HepG2 (cell line): ENCODE results near the gene PTPRO. TPM values are rescaled to one million over a fixed set of nuclear protein-coding genes. Genes with fewer than 3 reads are reported as not detected.

Source experiments
- ATAC-seq: fragments of 200-7000 bp; cut with Tn5 transposase; 3 replicates; pipeline ENCODE4 v1.9.1; 2020; ENCODE audit warnings: mild to moderate bottlenecking, moderate library complexity
- BruUV-seq: library from RNA; stranded (reverse); fragments of 400-500 nt; replicated peaks from 2 replicates; lab custom pipeline; 2021; lab: Mats Ljungman, UMichigan
- CTCF ChIA-PET: fragments of 300-600 bp; formaldehyde crosslinking; extraction: SDS; loops from one replicate; lab custom pipeline; 2021; ENCODE audit warnings: low total read pairs, inconsistent platforms, low intra/inter-chr PET ratio; lab: Yijun Ruan, JAX
- POLR2A ChIA-PET: fragments of 350-600 bp; sonication (Branson Sonifier 250); formaldehyde crosslinking; loops from one replicate; lab custom pipeline; 2020; ENCODE audit warnings: antibody characterized with exemption, inconsistent platforms; lab: Yijun Ruan, JAX
- DNase-seq: peaks from one replicate; pipeline ENCODE4 v3.0.0-alpha.2; 2015; ENCODE audit warnings: low spot score
- FAIRE-seq: peaks from 3 replicates; lab custom pipeline; 2011; peaks lifted over from hg19 to GRCh38; lab: Jason Lieb, UNC
- H2AFZ ChIP-seq: one replicate; pipeline ENCODE4 v1.6.1; 2011; ENCODE audit warnings: low read length, inconsistent platforms
- H3K27ac ChIP-seq: fragments of 300-600 bp; 3 replicates; pipeline ENCODE4 v1.8.0; 2011; ENCODE audit warnings: mixed run types, mild to moderate bottlenecking, mixed read lengths, low read length, inconsistent platforms; ENCODE audit not compliant: insufficient read depth; ENCODE audit errors: extremely low read length
- H3K27me3 ChIP-seq, 2 experiments: fragments of 200-600 bp in 1 of 2; 2 replicates in 1 of 2; 3 replicates in 1 of 2; pipeline versions ENCODE4 v1.6.0 to v1.8.0; 2011; ENCODE audit warnings: low read length in 2 of 2, mild to moderate bottlenecking in 2 of 2, moderate library complexity in 2 of 2, inconsistent platforms in 1 of 2; ENCODE audit not compliant: insufficient read depth in 2 of 2, control insufficient read depth in 1 of 2
- H3K36me3 ChIP-seq, 2 experiments: fragments of 200-600 bp in 1 of 2; replicated peaks in 1 of 2; 2 replicates in 1 of 2; 3 replicates in 1 of 2; pipeline versions ENCODE4 v1.5.1 to v1.8.0; 2011; ENCODE audit warnings: low read length in 2 of 2, inconsistent platforms in 1 of 2; ENCODE audit not compliant: insufficient read depth in 2 of 2, control insufficient read depth in 1 of 2
- H3K4me1 ChIP-seq: 2 replicates; pipeline ENCODE4 v1.5.1; 2012; ENCODE audit warnings: low read length, inconsistent platforms; ENCODE audit not compliant: insufficient read depth
- H3K4me2 ChIP-seq: 2 replicates; pipeline ENCODE4 v1.6.0; 2011; ENCODE audit warnings: low read depth, low read length, inconsistent platforms
- H3K4me3 ChIP-seq, 3 experiments: fragments of 200-600 bp in 1 of 3; sonication (generic), shearing (Covaris generic) in 1 of 3; replicated peaks in 1 of 3; 2 replicates each; pipeline ENCODE4 v1.5.1; 2011 to 2016; ENCODE audit warnings: low read length in 3 of 3, inconsistent platforms in 2 of 3, low read depth in 2 of 3, mild to moderate bottlenecking in 2 of 3, control low read depth in 1 of 3, mixed read lengths in 1 of 3; ENCODE audit not compliant: insufficient read depth in 1 of 3
- H3K79me2 ChIP-seq: one replicate; pipeline ENCODE4 v1.6.1; 2011; ENCODE audit warnings: low read length, inconsistent platforms; ENCODE audit not compliant: insufficient read depth
- H3K9ac ChIP-seq: 2 replicates; pipeline ENCODE4 v1.6.0; 2011; ENCODE audit warnings: mild to moderate bottlenecking, low read depth, low read length, inconsistent platforms; ENCODE audit not compliant: insufficient read depth
- H3K9me3 ChIP-seq: 2 replicates; pipeline ENCODE4 v1.5.1; 2012; ENCODE audit warnings: mild to moderate bottlenecking, low read length
- H4K20me1 ChIP-seq: 2 replicates; pipeline ENCODE4 v1.6.0; 2011; ENCODE audit warnings: inconsistent platforms, mild to moderate bottlenecking, low read length, moderate library complexity; ENCODE audit not compliant: insufficient read depth
- POGZ ChIP-seq: sonication (generic); formaldehyde crosslinking; IDR thresholded peaks from 2 replicates; pipeline ENCODE4 v1.4.0; 2020; ENCODE audit warnings: mild to moderate bottlenecking, missing genetic modification reagents
- SKI ChIP-seq: fragments of 450-650 bp; IDR thresholded peaks from one replicate; pipeline ENCODE4 v1.6.1; 2018; ENCODE audit warnings: mild to moderate bottlenecking; ENCODE audit not compliant: partially characterized antibody
- ZNF430 ChIP-seq: sonication (generic); formaldehyde crosslinking; IDR thresholded peaks from 2 replicates; pipeline ENCODE4 v1.9.0; 2021; ENCODE audit warnings: mild to moderate bottlenecking, missing genetic modification reagents
- ZNF597 ChIP-seq: sonication (generic); formaldehyde crosslinking; IDR thresholded peaks from 2 replicates; pipeline ENCODE4 v1.5.0; 2020; ENCODE audit warnings: missing genetic modification reagents
- WGBS: methylation state at CpG from one replicate; pipeline ENCODE4 v1.1.6; 2017; ENCODE audit warnings: low lambda C conversion rate; 5-methylcytosine and 5-hydroxymethylcytosine counted together
- in situ Hi-C: cut with HindIII; loops from 2 replicates; pipeline ENCODE4 v1.10.0; 2017; ENCODE audit warnings: low pct_unique_long_range_greater_than_20kb; ENCODE audit not compliant: extremely low pct_ligation_motif_present
- intact Hi-C: fragments of 100-400 bp; cut with micrococcal nuclease; formaldehyde crosslinking; loops from one replicate; pipeline ENCODE4 v1.10.0; 2022; ENCODE audit not compliant: unreplicated experiment
- polyA plus RNA-seq, 8 experiments: library from polyadenylated mRNA; depleted of rRNA in 3 of 8; stranded (reverse) in 7 of 8; unstranded in 1 of 8; fragments of >200 nt; fragmentation: Illumina TruSeq in 4 of 8; extraction: Trizol in 4 of 8; gene quantifications; 2 replicates each; pipeline versions ENCODE4 v1.2.1 to v1.2.3, GENCODE V29; 2011 to 2016; ENCODE audit warnings: low read depth in 4 of 8, missing spikeins in 1 of 8, mixed read lengths in 1 of 8; ENCODE audit not compliant: insufficient read depth in 1 of 8
- total RNA-seq, 5 experiments: library from RNA; depleted of rRNA; stranded (reverse); fragments of >200 nt; fragmentation: Illumina TruSeq; extraction: Trizol; gene quantifications; 2 replicates each; pipeline ENCODE4 v1.2.3, GENCODE V29; 2016; ENCODE audit warnings: low read depth in 1 of 5

PTPRO gene
- total and polyA plus RNA-seq, 2 of the 13 experiments (the other 11 are each of a cell fraction or from before 2014, with no cell fraction given): 0.04 TPM; not detected in 1

DNA sequence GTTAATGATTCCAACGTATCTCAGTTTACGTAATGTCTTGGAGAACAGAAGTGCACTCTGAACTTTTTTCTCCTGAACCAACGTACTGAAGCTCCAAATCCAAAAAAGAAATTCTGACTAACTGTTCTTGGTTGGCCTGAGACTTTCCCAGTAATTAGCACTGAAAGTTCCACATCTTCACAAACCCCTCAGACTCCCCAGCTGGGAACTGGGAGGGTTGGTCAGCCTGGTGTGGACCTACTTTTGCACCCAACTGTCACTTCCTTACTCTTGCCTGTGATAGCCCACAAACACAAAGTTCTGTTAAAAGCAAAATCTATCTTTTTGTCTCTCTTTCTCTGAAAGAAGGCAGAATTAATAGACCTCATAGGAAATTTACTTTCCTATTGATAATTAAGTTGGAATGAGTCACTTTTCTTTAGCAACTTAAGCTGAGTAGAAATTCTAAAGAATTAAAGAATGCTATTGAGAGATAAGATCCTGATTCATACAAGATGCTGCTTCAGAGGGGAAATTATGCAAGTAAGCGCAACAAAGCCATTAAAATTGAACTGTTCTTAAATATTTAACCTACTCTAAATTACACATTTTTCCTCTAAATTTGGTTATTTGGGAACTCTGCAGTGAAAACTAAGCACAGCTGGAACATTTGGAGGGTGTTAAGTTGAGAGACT lies 311.8 kb downstream of the PTPRO start:
- CTCF ChIA-PET: no interaction called here
- peaks cover 1 to 18% of the 10 kb centered on the region in 2 experiments; a peak in 4 of 5 replicates for H3K36me3 ChIP-seq
- BruUV-seq: no TSS peak
- DNase-seq (no peak), ATAC-seq (no peak), FAIRE-seq (peak; percentile 73)
- POLR2A ChIA-PET: no interaction called here
- H3K4me1 ChIP-seq: peaks cover 36% of the 10 kb centered on the region
- TF ChIP-seq POGZ (CRISPR knock-in tag): 0 out of 2 replicates have a peak, but pooled peaks have one; percentile 14
- no peak for TF ChIP-seq SKI
- TF ChIP-seq ZNF430 (CRISPR knock-in tag): no peak
- H3K9ac ChIP-seq: no peak overlapping the region
- H3K27ac ChIP-seq: no peak overlapping the region
- no peaks in the 10 kb centered on the region for H3K27me3 ChIP-seq
- H3K79me2 ChIP-seq: no peaks in the 10 kb centered on the region
- no peak overlapping the region for H2AFZ ChIP-seq
- no peaks in the 10 kb centered on the region for H4K20me1 ChIP-seq
- H3K4me3 ChIP-seq: no peak overlapping the region
- no peak overlapping the region for H3K4me2 ChIP-seq
- WGBS: 63% methylated on average over 4 of the region's 4 CpGs
- no peaks in the 10 kb centered on the region for H3K9me3 ChIP-seq
- intact Hi-C loops: no loop called here
- in situ Hi-C loops: no loop called here

DNA sequence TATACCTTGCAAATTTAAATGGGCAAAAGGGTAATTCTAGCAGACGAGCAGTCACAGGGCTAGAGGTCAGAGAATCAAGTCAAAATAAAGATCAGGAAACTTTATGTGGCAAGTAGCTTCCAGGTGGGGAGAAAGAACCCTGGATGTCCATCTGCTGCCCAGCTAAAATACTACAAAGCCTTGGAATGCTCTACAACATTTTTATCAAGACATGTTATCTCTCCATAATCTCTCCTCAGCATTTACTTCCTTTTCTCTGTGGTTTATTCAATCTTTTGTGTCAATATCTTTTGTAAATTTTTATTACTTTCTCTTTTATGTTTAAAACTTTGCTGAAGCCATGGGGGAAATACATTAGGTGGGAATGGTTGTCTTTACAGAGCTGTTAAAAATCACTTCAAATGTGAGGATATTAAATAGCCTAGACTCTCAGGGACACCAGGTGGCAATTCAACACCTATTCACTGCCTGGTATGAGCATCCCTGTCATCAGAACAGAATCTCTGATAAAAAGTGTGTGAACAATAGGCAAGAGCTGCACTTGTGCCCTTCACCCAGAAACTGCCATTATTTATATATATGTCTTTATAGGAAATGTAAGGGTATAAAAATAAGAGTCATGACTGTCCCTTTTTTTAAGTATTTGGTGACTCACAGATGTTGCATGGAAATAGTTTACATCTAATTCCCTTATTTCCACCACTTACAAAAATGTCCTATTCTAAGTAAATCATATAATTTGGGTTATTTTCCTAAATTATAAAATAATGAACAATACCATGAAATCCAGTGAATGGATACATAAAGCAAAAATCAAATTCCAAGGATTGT lies 314.0 kb downstream of the PTPRO start:
- no peak for DNase-seq
- Histone ChIP-seq H3K27me3 (no peaks in the 10 kb centered on the region), H3K79me2 (no peaks in the 10 kb centered on the region), H3K4me2 (no peak overlapping the region), H3K9me3 (no peaks in the 10 kb centered on the region), H3K9ac (no peak overlapping the region), H2AFZ (no peak overlapping the region), H3K4me1 (peaks cover 16% of the 10 kb centered on the region), H3K27ac (no peak overlapping the region), H4K20me1 (no peaks in the 10 kb centered on the region), H3K4me3 (no peak overlapping the region), H3K36me3 (peaks cover 8 to 21% of the 10 kb centered on the region in 2 experiments)
- TF ChIP-seq ZNF597 (CRISPR knock-in tag): no peak
- BruUV-seq: no TSS peak
- no peak for ATAC-seq
- no peak for FAIRE-seq
- in situ Hi-C loops: no loop called here
- 95% methylated on average over 1 of the region's 1 CpG for WGBS
- intact Hi-C loops: no loop called here
- ChIA-PET CTCF (no interaction called here), POLR2A (no interaction called here)
